ENCODE data around the gene TTC16. TPM values are rescaled to one million over a fixed set of nuclear protein-coding genes. Genes with fewer than 3 reads are reported as not detected.

The TTC16 gene
- total RNA-seq, 1 donor from 2014 or later, result 0.07 TPM

- Mint-ChIP-seq H3K9me3 (ENCODE audit: low read depth) (no peaks in the 10 kb centered on the region), H3K4me1 (ENCODE audit: low read depth) (no peaks in the 10 kb centered on the region), H3K4me3 (ENCODE audit: low read depth) (no peak overlapping the region), H3K27me3 (no peaks in the 10 kb centered on the region), H3K27ac (no peak overlapping the region), H3K36me3 (ENCODE audit: insufficient read depth) (no peaks in the 10 kb centered on the region)
- TF ChIP-seq, protein P1, sequence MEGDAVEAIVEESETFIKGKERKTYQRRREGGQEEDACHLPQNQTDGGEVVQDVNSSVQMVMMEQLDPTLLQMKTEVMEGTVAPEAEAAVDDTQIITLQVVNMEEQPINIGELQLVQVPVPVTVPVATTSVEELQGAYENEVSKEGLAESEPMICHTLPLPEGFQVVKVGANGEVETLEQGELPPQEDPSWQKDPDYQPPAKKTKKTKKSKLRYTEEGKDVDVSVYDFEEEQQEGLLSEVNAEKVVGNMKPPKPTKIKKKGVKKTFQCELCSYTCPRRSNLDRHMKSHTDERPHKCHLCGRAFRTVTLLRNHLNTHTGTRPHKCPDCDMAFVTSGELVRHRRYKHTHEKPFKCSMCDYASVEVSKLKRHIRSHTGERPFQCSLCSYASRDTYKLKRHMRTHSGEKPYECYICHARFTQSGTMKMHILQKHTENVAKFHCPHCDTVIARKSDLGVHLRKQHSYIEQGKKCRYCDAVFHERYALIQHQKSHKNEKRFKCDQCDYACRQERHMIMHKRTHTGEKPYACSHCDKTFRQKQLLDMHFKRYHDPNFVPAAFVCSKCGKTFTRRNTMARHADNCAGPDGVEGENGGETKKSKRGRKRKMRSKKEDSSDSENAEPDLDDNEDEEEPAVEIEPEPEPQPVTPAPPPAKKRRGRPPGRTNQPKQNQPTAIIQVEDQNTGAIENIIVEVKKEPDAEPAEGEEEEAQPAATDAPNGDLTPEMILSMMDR (IDR thresholded peaks at IDR 0.05; ENCODE audit: unreplicated experiment), result no peak
- no peak for DNase-seq (ENCODE audit: low spot score, unreplicated experiment)
Measured at GRCh38 chr9:127726871-127727270, 11.0 kb downstream of the TTC16 start.

DNA sequence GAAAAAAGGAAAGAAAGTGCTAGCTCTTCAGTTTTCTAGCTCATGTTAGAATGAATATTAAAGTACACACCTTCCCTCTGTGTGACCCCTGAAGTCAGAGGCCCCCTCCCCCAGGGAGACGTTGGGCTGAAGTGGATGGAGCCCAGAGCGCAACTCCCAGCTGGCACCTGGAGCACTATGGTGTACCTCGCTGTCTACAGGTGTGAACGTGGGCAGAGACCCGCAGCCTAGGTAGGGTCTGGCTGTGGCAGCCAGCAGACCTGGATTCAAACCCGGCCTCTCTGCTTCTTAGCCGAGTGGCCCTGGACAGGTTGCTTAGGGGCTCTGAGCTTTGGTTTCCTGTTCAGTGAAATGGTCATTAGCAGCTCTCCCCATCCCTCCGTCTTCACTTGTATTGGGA is 12.9 kb downstream of the TTC16 start:
- Mint-ChIP-seq H3K9me3 (ENCODE audit: low read depth) (no peaks in the 10 kb centered on the region), H3K36me3 (ENCODE audit: insufficient read depth) (no peaks in the 10 kb centered on the region), H3K4me3 (ENCODE audit: low read depth) (no peak overlapping the region), H3K4me1 (ENCODE audit: low read depth) (no peaks in the 10 kb centered on the region), H3K27me3 (no peaks in the 10 kb centered on the region), H3K27ac (no peak overlapping the region)
- DNase-seq (ENCODE audit: low spot score, unreplicated experiment), result no peak
- TF ChIP-seq, protein P1 (IDR thresholded peaks at IDR 0.05; ENCODE audit: unreplicated experiment), result no peak

DNA sequence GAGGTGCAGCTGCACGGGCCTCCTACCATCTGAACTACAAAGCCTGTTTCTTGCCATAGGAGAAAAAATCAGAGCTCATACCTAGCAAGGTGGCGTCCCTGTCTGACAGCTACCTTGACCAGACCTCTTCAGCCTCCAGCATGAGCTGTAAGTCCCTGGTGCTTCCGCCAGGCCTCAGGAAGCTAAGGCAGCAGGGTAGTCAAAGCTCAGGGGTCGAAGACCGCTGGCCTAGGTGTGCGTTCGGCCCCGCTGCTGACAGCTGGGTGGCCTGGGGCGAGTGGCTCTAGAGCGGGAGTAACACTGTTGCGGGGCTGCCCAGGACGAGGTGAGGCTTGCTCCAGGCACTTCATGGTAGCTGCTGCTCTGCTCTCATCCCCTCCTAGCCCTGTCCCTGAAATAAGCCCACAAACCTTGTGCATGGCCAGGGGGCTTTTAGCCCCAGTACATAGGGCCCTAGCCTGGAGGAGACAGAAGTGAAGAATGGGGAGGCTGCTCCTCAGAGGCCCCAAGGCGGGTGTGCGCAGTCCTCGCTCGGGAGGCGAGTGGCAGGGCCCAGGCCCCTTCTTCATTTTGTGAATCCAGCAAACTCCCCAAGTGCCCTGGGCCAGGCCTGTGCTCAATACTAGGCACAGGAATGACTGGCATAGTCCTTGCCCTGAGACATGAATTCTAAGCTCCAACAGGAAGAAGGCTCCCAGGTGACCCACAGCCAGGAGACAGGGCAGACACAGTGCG is 13.8 kb downstream of the TTC16 start:
- Mint-ChIP-seq H3K4me1 (ENCODE audit: low read depth) (no peaks in the 10 kb centered on the region), H3K36me3 (ENCODE audit: insufficient read depth) (no peaks in the 10 kb centered on the region), H3K4me3 (ENCODE audit: low read depth) (no peak overlapping the region), H3K27ac (peak overlapping the region; percentile 70), H3K27me3 (no peaks in the 10 kb centered on the region), H3K9me3 (ENCODE audit: low read depth) (no peaks in the 10 kb centered on the region)
- DNase-seq (ENCODE audit: low spot score, unreplicated experiment), result no peak
- TF ChIP-seq, protein P1 (IDR thresholded peaks at IDR 0.05; ENCODE audit: unreplicated experiment), result no peak

- Mint-ChIP-seq H3K27ac (peak overlapping the region; percentile 70), H3K36me3 (ENCODE audit: insufficient read depth) (no peaks in the 10 kb centered on the region), H3K9me3 (ENCODE audit: low read depth) (no peaks in the 10 kb centered on the region), H3K4me3 (ENCODE audit: low read depth) (no peak overlapping the region), H3K4me1 (ENCODE audit: low read depth) (no peaks in the 10 kb centered on the region), H3K27me3 (no peaks in the 10 kb centered on the region)
- DNase-seq (ENCODE audit: low spot score, unreplicated experiment), result no peak
- TF ChIP-seq, protein P1 (IDR thresholded peaks at IDR 0.05; ENCODE audit: unreplicated experiment), result no peak
Measured at GRCh38 chr9:127730262-127730661, 14.4 kb downstream of the TTC16 start.

DNA sequence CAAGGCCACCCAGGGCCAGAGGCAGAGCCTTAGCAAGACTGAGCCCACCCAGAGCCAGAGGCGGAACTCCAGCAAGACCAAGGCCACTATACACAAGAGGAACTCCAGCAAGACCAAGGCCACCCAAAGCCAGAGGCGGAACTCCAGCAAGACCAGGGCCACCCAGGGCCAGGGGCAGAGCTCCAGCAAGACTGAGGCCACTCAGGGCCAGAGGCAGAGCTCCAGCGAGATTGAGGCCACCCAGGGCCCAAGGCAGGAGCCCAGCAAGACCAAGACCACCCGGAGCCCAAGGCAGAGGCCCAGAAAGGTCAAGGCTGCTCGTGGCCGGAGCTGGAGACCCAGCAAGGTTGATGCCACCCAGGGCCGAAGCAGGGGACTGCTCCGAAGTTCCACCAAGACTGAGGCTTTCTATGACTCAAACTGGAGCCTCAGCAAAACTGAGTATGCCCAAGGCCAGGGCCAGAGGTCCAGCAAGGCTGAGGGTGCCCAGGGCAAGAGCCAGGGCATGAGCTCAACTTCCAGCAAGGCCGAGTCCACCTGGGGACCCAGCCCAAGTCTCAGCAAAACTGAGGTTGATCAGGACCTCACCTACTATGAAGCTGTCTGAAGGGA is 15.0 kb downstream of the TTC16 start:
- H3K36me3 Mint-ChIP-seq (ENCODE audit: insufficient read depth), result no peaks in the 10 kb centered on the region
- DNase-seq (ENCODE audit: low spot score, unreplicated experiment), result no peak
- H3K4me3 Mint-ChIP-seq (ENCODE audit: low read depth), result no peak overlapping the region
- TF ChIP-seq, protein P1 (IDR thresholded peaks at IDR 0.05; ENCODE audit: unreplicated experiment), result no peak
- no peaks in the 10 kb centered on the region for H3K4me1 Mint-ChIP-seq (ENCODE audit: low read depth)
- no peaks in the 10 kb centered on the region for H3K27me3 Mint-ChIP-seq
- no peak overlapping the region for H3K27ac Mint-ChIP-seq
- H3K9me3 Mint-ChIP-seq (ENCODE audit: low read depth), result no peaks in the 10 kb centered on the region
